22Rv1 (cell line): Measurements from ENCODE around the gene USP3.

ENCODE experiments used
- ZFX ChIP-seq: fragments of 450-650 bp; IDR thresholded peaks from 2 replicates; pipeline ENCODE4 v1.6.1; 2017; ENCODE audit warnings: antibody characterized with exemption, borderline replicate concordance
- TF ChIP-seq, protein P1 (sequence below): fragments of 450-650 bp; IDR thresholded peaks from 2 replicates; pipeline ENCODE4 v1.5.1; 2017; ENCODE audit warnings: mild to moderate bottlenecking

DNA sequence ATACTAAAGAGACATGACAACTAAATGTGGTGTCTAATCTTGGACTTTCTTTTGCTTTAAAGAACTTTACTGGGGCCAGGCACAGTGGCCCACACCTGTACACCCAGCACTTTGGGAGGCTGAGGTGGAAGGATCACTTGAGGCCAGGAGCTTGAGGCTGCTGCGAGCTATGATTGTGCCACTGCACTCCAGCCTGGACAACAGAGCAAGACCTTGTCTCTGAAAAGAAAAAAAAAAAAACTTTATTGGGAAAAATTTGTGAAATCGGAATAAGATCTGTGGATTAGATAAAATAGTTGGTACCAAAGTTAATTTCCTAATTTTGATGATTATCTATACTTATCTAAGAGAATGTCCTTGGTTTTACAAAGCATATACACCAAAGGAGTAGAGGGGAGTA is 34.4 kb upstream of the USP3 start:
- TF ChIP-seq, protein P1, sequence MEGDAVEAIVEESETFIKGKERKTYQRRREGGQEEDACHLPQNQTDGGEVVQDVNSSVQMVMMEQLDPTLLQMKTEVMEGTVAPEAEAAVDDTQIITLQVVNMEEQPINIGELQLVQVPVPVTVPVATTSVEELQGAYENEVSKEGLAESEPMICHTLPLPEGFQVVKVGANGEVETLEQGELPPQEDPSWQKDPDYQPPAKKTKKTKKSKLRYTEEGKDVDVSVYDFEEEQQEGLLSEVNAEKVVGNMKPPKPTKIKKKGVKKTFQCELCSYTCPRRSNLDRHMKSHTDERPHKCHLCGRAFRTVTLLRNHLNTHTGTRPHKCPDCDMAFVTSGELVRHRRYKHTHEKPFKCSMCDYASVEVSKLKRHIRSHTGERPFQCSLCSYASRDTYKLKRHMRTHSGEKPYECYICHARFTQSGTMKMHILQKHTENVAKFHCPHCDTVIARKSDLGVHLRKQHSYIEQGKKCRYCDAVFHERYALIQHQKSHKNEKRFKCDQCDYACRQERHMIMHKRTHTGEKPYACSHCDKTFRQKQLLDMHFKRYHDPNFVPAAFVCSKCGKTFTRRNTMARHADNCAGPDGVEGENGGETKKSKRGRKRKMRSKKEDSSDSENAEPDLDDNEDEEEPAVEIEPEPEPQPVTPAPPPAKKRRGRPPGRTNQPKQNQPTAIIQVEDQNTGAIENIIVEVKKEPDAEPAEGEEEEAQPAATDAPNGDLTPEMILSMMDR = no peak
- TF ChIP-seq ZFX = no peak
